GM23338 (cell line): ENCODE results near the gene GPR153. TPM values are rescaled to one million over a fixed set of nuclear protein-coding genes. Genes with fewer than 3 reads are reported as not detected.

Source experiments
- ATAC-seq: fragments of 200-7000 bp; cut with Tn5 transposase; 3 replicates; pipeline ENCODE4 v1.9.1; 2020
- DNase-seq: peaks from one replicate; pipeline ENCODE4 v3.0.0-alpha.2; 2015; ENCODE audit warnings: low spot score
- H2AFZ ChIP-seq: fragments of 200-600 bp; sonication (generic); 2 replicates; pipeline ENCODE4 v1.8.0; 2016; ENCODE audit warnings: antibody characterized with exemption, mild to moderate bottlenecking, moderate library complexity
- H3F3A ChIP-seq: fragments of 200-600 bp; sonication (generic); replicated peaks from 2 replicates; pipeline ENCODE4 v1.8.0; 2017; ENCODE audit warnings: antibody characterized with exemption, mixed run types, low read depth
- H3K27ac ChIP-seq: fragments of 200-600 bp; sonication (generic); 2 replicates; pipeline ENCODE4 v1.6.1; 2016; ENCODE audit warnings: low read depth
- H3K27me3 ChIP-seq: fragments of 200-600 bp; sonication (generic); 2 replicates; pipeline ENCODE4 v1.8.0; 2016; ENCODE audit warnings: mild to moderate bottlenecking, mixed run types, moderate library complexity; ENCODE audit not compliant: insufficient read depth
- H3K36me3 ChIP-seq: fragments of 200-600 bp; sonication (generic); 2 replicates; pipeline ENCODE4 v1.8.0; 2016; ENCODE audit warnings: mild to moderate bottlenecking; ENCODE audit not compliant: insufficient read depth
- H3K4me1 ChIP-seq: fragments of 200-600 bp; sonication (generic); 2 replicates; pipeline ENCODE4 v1.8.0; 2016; ENCODE audit warnings: mild to moderate bottlenecking, moderate library complexity; ENCODE audit not compliant: insufficient read depth
- H3K4me2 ChIP-seq: fragments of 200-600 bp; sonication (generic); 2 replicates; pipeline ENCODE4 v1.7.1; 2017; ENCODE audit warnings: mixed run types
- H3K4me3 ChIP-seq: fragments of 200-600 bp; sonication (generic); 2 replicates; pipeline ENCODE4 v1.6.1; 2016; ENCODE audit warnings: mixed run types
- H3K79me2 ChIP-seq: fragments of 200-600 bp; sonication (generic); replicated peaks from 2 replicates; pipeline ENCODE4 v1.8.0; 2017; ENCODE audit warnings: mild to moderate bottlenecking; ENCODE audit not compliant: insufficient read depth
- H3K9me2 ChIP-seq: fragments of 200-600 bp; sonication (generic); 2 replicates; pipeline ENCODE4 v1.8.0; 2017; ENCODE audit not compliant: insufficient read depth
- H4K20me1 ChIP-seq: fragments of 200-600 bp; sonication (generic); replicated peaks from 2 replicates; pipeline ENCODE4 v1.8.0; 2017; ENCODE audit warnings: mild to moderate bottlenecking; ENCODE audit not compliant: insufficient read depth
- H3K27ac Mint-ChIP-seq: 2 replicates; pipeline ENCODE4 v1.8.0; 2020; ENCODE audit warnings: inconsistent platforms, mild to moderate bottlenecking, moderate library complexity, mixed read lengths
- H3K27me3 Mint-ChIP-seq: 3 replicates; pipeline ENCODE4 v1.8.0; 2022; ENCODE audit warnings: low read depth, mild to moderate bottlenecking, moderate library complexity, mixed read lengths, inconsistent platforms; ENCODE audit not compliant: insufficient read depth, poor library complexity
- H3K36me3 Mint-ChIP-seq: 3 replicates; pipeline ENCODE4 v1.8.0; 2021; ENCODE audit warnings: low read depth, mild to moderate bottlenecking, inconsistent platforms, moderate library complexity, mixed read lengths
- H3K4me1 Mint-ChIP-seq: 3 replicates; pipeline ENCODE4 v1.8.0; 2020; ENCODE audit warnings: mild to moderate bottlenecking, inconsistent platforms, mixed read lengths
- H3K4me3 Mint-ChIP-seq: 3 replicates; pipeline ENCODE4 v1.8.0; 2021; ENCODE audit warnings: moderate library complexity, mild to moderate bottlenecking, inconsistent platforms, mixed read lengths
- H3K9me3 Mint-ChIP-seq: 3 replicates; pipeline ENCODE4 v1.8.0; 2020; ENCODE audit warnings: moderate library complexity, mild to moderate bottlenecking, inconsistent platforms, mixed read lengths
- EZH2 ChIP-seq: fragments of 200-600 bp; sonication (generic); IDR thresholded peaks from one replicate; pipeline ENCODE4 v1.8.0; 2017; ENCODE audit warnings: antibody characterized with exemption, mild to moderate bottlenecking, low read depth; ENCODE audit not compliant: unreplicated experiment
- EZH2phosphoT487 ChIP-seq: fragments of 200-600 bp; sonication (generic); IDR thresholded peaks from one replicate; pipeline ENCODE4 v1.8.1; 2018; ENCODE audit warnings: antibody characterized with exemption; ENCODE audit not compliant: unreplicated experiment
- JUNB ChIP-seq: IDR thresholded peaks from one replicate; pipeline ENCODE4 v1.6.1; 2016; ENCODE audit warnings: antibody characterized with exemption; ENCODE audit not compliant: unreplicated experiment
- NANOG ChIP-seq: IDR thresholded peaks from 2 replicates; pipeline ENCODE4 v1.6.1; 2016; ENCODE audit warnings: antibody characterized with exemption, borderline replicate concordance
- ZNF114 ChIP-seq: fragments of 250-450 bp; sonication (Bioruptor Pico); IDR thresholded peaks from 2 replicates; pipeline ENCODE4 v1.5.0; 2020; ENCODE audit warnings: mild to moderate bottlenecking, moderate library complexity
- ZNF331 ChIP-seq: fragments of 250-450 bp; sonication (Bioruptor Pico); IDR thresholded peaks from 2 replicates; pipeline ENCODE4 v1.5.0; 2020; ENCODE audit warnings: low read depth, mild to moderate bottlenecking, moderate library complexity
- polyA plus RNA-seq: library from polyadenylated mRNA; unstranded; fragments of >200 nt; fragmentation: Nextera tagmentation; extraction: Ambion mirVana; gene quantifications from 2 replicates; pipeline ENCODE4 v1.2.1, GENCODE V29; 2016
- total RNA-seq: library from RNA; depleted of rRNA; stranded (reverse); fragments of >200 nt; shearing (Covaris generic); gene quantifications from 2 replicates; pipeline ENCODE4 v1.2.3, GENCODE V29; 2014
- TF ChIP-seq, protein P1 (sequence below): fragments of 250-450 bp; sonication (Bioruptor Pico); IDR thresholded peaks from 2 replicates; pipeline ENCODE4 v1.5.0; 2020; ENCODE audit warnings: mild to moderate bottlenecking, moderate library complexity
- TF ChIP-seq, protein P2 (sequence below): IDR thresholded peaks from 2 replicates; pipeline ENCODE4 v1.6.1; 2016; ENCODE audit warnings: antibody characterized with exemption
- TF ChIP-seq, protein P3 (sequence below): IDR thresholded peaks from one replicate; pipeline ENCODE4 v1.6.1; 2018; ENCODE audit warnings: antibody characterized with exemption; ENCODE audit not compliant: unreplicated experiment

The GPR153 gene
- total and polyA plus RNA-seq, 2 experiments from 2014 or later: 1.3 to 9.0 TPM

DNA sequence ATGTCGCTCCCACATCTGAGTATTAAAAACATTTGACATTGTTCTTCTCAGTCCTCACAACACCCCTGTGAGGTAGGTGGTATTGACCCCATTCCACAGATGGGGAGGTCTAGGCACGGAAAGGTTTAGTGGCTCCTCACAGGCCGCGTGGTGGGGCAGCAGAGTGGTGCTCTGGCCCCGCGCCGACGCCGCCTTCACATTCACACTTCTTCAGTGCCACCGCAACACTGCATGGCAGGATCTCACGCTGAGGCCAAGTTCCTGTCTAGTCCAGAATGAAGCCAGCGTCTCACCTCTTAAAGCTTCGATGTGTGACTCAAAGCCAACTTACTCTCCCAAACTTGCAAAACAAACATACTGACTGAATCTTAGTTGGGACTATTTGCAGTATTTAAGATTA, 37.3 kb downstream of the GPR153 start:
- no peaks in the 10 kb centered on the region for H3K4me1 ChIP-seq
- no peak overlapping the region for H3K4me3 ChIP-seq
- Mint-ChIP-seq H3K4me3 (no peak overlapping the region), H3K36me3 (peaks cover 66% of the 10 kb centered on the region), H3K27ac (no peak overlapping the region), H3K27me3 (peaks cover 16% of the 10 kb centered on the region), H3K9me3 (no peaks in the 10 kb centered on the region), H3K4me1 (peaks cover under 1% of the 10 kb centered on the region; the same call in 1 of the 3 replicates)
- ATAC-seq (no peak), DNase-seq (no peak)
- H3K36me3 ChIP-seq: peaks cover 29% of the 10 kb centered on the region
- no peak overlapping the region for H3K4me2 ChIP-seq
- no peaks in the 10 kb centered on the region for H3K27me3 ChIP-seq
- no peaks in the 10 kb centered on the region for H3K9me2 ChIP-seq
- no peak overlapping the region for H3K27ac ChIP-seq
- peaks cover 11% of the 10 kb centered on the region for H3K79me2 ChIP-seq
- H3F3A ChIP-seq: peaks cover 12% of the 10 kb centered on the region; the same call in 1 of the 2 replicates
- peaks cover 28% of the 10 kb centered on the region for H4K20me1 ChIP-seq
- TF ChIP-seq, protein P1, sequence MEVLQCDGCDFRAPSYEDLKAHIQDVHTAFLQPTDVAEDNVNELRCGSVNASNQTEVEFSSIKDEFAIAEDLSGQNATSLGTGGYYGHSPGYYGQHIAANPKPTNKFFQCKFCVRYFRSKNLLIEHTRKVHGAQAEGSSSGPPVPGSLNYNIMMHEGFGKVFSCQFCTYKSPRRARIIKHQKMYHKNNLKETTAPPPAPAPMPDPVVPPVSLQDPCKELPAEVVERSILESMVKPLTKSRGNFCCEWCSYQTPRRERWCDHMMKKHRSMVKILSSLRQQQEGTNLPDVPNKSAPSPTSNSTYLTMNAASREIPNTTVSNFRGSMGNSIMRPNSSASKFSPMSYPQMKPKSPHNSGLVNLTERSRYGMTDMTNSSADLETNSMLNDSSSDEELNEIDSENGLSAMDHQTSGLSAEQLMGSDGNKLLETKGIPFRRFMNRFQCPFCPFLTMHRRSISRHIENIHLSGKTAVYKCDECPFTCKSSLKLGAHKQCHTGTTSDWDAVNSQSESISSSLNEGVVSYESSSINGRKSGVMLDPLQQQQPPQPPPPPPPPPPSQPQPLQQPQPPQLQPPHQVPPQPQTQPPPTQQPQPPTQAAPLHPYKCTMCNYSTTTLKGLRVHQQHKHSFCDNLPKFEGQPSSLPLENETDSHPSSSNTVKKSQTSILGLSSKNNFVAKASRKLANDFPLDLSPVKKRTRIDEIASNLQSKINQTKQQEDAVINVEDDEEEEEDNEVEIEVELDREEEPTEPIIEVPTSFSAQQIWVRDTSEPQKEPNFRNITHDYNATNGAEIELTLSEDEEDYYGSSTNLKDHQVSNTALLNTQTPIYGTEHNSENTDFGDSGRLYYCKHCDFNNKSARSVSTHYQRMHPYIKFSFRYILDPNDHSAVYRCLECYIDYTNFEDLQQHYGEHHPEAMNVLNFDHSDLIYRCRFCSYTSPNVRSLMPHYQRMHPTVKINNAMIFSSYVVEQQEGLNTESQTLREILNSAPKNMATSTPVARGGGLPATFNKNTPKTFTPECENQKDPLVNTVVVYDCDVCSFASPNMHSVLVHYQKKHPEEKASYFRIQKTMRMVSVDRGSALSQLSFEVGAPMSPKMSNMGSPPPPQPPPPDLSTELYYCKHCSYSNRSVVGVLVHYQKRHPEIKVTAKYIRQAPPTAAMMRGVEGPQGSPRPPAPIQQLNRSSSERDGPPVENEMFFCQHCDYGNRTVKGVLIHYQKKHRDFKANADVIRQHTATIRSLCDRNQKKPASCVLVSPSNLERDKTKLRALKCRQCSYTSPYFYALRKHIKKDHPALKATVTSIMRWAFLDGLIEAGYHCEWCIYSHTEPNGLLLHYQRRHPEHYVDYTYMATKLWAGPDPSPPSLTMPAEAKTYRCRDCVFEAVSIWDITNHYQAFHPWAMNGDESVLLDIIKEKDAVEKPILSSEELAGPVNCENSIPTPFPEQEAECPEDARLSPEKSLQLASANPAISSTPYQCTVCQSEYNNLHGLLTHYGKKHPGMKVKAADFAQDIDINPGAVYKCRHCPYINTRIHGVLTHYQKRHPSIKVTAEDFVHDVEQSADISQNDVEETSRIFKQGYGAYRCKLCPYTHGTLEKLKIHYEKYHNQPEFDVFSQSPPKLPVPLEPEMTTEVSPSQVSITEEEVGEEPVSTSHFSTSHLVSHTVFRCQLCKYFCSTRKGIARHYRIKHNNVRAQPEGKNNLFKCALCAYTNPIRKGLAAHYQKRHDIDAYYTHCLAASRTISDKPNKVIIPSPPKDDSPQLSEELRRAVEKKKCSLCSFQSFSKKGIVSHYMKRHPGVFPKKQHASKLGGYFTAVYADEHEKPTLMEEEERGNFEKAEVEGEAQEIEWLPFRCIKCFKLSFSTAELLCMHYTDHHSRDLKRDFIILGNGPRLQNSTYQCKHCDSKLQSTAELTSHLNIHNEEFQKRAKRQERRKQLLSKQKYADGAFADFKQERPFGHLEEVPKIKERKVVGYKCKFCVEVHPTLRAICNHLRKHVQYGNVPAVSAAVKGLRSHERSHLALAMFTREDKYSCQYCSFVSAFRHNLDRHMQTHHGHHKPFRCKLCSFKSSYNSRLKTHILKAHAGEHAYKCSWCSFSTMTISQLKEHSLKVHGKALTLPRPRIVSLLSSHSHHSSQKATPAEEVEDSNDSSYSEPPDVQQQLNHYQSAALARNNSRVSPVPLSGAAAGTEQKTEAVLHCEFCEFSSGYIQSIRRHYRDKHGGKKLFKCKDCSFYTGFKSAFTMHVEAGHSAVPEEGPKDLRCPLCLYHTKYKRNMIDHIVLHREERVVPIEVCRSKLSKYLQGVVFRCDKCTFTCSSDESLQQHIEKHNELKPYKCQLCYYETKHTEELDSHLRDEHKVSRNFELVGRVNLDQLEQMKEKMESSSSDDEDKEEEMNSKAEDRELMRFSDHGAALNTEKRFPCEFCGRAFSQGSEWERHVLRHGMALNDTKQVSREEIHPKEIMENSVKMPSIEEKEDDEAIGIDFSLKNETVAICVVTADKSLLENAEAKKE (CRISPR knock-in tag): no peak
- TF ChIP-seq JUNB (no peak), NANOG (no peak), EZH2phosphoT487 (no peak), EZH2 (no peak), ZNF331 (no peak), ZNF114 (CRISPR knock-in tag) (no peak)
- TF ChIP-seq, protein P2, sequence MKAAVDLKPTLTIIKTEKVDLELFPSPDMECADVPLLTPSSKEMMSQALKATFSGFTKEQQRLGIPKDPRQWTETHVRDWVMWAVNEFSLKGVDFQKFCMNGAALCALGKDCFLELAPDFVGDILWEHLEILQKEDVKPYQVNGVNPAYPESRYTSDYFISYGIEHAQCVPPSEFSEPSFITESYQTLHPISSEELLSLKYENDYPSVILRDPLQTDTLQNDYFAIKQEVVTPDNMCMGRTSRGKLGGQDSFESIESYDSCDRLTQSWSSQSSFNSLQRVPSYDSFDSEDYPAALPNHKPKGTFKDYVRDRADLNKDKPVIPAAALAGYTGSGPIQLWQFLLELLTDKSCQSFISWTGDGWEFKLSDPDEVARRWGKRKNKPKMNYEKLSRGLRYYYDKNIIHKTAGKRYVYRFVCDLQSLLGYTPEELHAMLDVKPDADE: no peak
- TF ChIP-seq, protein P3, sequence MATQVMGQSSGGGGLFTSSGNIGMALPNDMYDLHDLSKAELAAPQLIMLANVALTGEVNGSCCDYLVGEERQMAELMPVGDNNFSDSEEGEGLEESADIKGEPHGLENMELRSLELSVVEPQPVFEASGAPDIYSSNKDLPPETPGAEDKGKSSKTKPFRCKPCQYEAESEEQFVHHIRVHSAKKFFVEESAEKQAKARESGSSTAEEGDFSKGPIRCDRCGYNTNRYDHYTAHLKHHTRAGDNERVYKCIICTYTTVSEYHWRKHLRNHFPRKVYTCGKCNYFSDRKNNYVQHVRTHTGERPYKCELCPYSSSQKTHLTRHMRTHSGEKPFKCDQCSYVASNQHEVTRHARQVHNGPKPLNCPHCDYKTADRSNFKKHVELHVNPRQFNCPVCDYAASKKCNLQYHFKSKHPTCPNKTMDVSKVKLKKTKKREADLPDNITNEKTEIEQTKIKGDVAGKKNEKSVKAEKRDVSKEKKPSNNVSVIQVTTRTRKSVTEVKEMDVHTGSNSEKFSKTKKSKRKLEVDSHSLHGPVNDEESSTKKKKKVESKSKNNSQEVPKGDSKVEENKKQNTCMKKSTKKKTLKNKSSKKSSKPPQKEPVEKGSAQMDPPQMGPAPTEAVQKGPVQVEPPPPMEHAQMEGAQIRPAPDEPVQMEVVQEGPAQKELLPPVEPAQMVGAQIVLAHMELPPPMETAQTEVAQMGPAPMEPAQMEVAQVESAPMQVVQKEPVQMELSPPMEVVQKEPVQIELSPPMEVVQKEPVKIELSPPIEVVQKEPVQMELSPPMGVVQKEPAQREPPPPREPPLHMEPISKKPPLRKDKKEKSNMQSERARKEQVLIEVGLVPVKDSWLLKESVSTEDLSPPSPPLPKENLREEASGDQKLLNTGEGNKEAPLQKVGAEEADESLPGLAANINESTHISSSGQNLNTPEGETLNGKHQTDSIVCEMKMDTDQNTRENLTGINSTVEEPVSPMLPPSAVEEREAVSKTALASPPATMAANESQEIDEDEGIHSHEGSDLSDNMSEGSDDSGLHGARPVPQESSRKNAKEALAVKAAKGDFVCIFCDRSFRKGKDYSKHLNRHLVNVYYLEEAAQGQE: no peak
- H2AFZ ChIP-seq: no peak overlapping the region
